Activated T-cell treated with anti-CD3 and anti-CD28 coated beads, Interleukin-2, amount 50 U/mL, for 4 hours (primary cell): Measurements from ENCODE around the gene ABR. TPM values are rescaled to one million over a fixed set of nuclear protein-coding genes. Genes with fewer than 3 reads are reported as not detected.

Experiments used
- ATAC-seq, 2 donors: fragments of 200-7000 bp; cut with Tn5 transposase; one replicate each; pipeline ENCODE4 v1.10.0; 2021
- DNase-seq: peaks from one replicate; pipeline ENCODE4 v3.0.0-alpha.2; 2020
- H3K27me3 Mint-ChIP-seq: one replicate; pipeline ENCODE4 v1.8.0; 2021; ENCODE audit warnings: low read depth, mixed read lengths
- H3K36me3 Mint-ChIP-seq: one replicate; pipeline ENCODE4 v1.8.0; 2022; ENCODE audit warnings: mixed read lengths; ENCODE audit not compliant: insufficient read depth
- H3K4me1 Mint-ChIP-seq: one replicate; pipeline ENCODE4 v1.8.0; 2021; ENCODE audit warnings: low read depth, mixed read lengths
- H3K4me3 Mint-ChIP-seq: one replicate; pipeline ENCODE4 v1.8.0; 2021; ENCODE audit warnings: mild to moderate bottlenecking, moderate library complexity, mixed read lengths
- H3K9me3 Mint-ChIP-seq: one replicate; pipeline ENCODE4 v1.8.0; 2021; ENCODE audit warnings: mixed read lengths
- total RNA-seq, 3 donors: library from RNA; stranded (reverse); gene quantifications; one replicate each; pipeline ENCODE4 v1.2.1, GENCODE V29; 2021

Gene ABR
- total RNA-seq, 3 donors from 2014 or later: 41.0 to 44.7 (median 43.3) TPM

DNA sequence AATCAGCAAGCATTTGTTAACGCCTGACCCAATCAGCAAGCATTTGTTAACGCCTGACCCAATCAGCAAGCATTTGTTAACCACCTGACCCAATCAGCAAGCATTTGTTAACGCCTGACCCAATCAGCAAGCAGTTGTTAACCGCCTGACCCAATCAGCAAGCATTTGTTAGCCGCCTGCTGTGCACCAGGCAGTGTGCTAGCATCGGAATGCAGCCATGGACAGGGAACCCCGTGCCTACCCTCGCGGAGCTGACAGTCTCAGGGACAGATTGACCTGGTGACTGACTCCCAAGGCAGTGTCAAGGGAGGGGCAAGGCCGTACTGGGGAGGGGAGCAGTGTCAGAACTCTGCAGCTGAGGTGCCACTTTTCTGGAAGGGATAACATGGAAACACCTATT lies 66.9 kb downstream of the ABR start:
- no peak overlapping the region for H3K4me3 Mint-ChIP-seq
- no peaks in the 10 kb centered on the region for H3K36me3 Mint-ChIP-seq
- ATAC-seq: no peak
- H3K4me1 Mint-ChIP-seq: peaks cover 40% of the 10 kb centered on the region
- H3K27me3 Mint-ChIP-seq: no peaks in the 10 kb centered on the region
- no peak for DNase-seq
- no peaks in the 10 kb centered on the region for H3K9me3 Mint-ChIP-seq

GRCh38 chr17:1111599-1112443 lies 68.0 kb downstream of the ABR start:
- H3K4me3 Mint-ChIP-seq: peak overlapping the region; percentile 59
- DNase-seq (no peak), ATAC-seq (no peak)
- no peaks in the 10 kb centered on the region for H3K9me3 Mint-ChIP-seq
- no peaks in the 10 kb centered on the region for H3K27me3 Mint-ChIP-seq
- peaks cover 50% of the 10 kb centered on the region for H3K4me1 Mint-ChIP-seq
- H3K36me3 Mint-ChIP-seq: peaks cover under 1% of the 10 kb centered on the region

- no peaks in the 10 kb centered on the region for H3K9me3 Mint-ChIP-seq
- peak overlapping the region; percentile 59 for H3K4me3 Mint-ChIP-seq
- H3K4me1 Mint-ChIP-seq: peaks cover 52% of the 10 kb centered on the region
- H3K27me3 Mint-ChIP-seq: no peaks in the 10 kb centered on the region
- peaks cover 3% of the 10 kb centered on the region for H3K36me3 Mint-ChIP-seq
- no peak for DNase-seq
- ATAC-seq: peak in 1 of 2 donors; percentile 8
Observed at GRCh38 chr17:1110862-1111598, 68.8 kb downstream of the ABR start.

- Mint-ChIP-seq H3K9me3 (no peaks in the 10 kb centered on the region), H3K4me3 (peak overlapping the region; percentile 70), H3K27me3 (no peaks in the 10 kb centered on the region), H3K36me3 (peaks cover 5% of the 10 kb centered on the region), H3K4me1 (peaks cover 54% of the 10 kb centered on the region)
- DNase-seq (no peak), ATAC-seq (no peak)
Observed at GRCh38 chr17:1110541-1110861, 69.3 kb downstream of the ABR start.

GRCh38 chr17:1109606-1110540 lies 69.9 kb downstream of the ABR start:
- H3K27me3 Mint-ChIP-seq: no peaks in the 10 kb centered on the region
- peak; percentile 44 to 47 for ATAC-seq
- H3K9me3 Mint-ChIP-seq: no peaks in the 10 kb centered on the region
- H3K4me1 Mint-ChIP-seq: peaks cover 48% of the 10 kb centered on the region
- H3K36me3 Mint-ChIP-seq: peaks cover 5% of the 10 kb centered on the region
- peak; percentile 34 for DNase-seq
- peak overlapping the region; percentile 70 for H3K4me3 Mint-ChIP-seq

DNA sequence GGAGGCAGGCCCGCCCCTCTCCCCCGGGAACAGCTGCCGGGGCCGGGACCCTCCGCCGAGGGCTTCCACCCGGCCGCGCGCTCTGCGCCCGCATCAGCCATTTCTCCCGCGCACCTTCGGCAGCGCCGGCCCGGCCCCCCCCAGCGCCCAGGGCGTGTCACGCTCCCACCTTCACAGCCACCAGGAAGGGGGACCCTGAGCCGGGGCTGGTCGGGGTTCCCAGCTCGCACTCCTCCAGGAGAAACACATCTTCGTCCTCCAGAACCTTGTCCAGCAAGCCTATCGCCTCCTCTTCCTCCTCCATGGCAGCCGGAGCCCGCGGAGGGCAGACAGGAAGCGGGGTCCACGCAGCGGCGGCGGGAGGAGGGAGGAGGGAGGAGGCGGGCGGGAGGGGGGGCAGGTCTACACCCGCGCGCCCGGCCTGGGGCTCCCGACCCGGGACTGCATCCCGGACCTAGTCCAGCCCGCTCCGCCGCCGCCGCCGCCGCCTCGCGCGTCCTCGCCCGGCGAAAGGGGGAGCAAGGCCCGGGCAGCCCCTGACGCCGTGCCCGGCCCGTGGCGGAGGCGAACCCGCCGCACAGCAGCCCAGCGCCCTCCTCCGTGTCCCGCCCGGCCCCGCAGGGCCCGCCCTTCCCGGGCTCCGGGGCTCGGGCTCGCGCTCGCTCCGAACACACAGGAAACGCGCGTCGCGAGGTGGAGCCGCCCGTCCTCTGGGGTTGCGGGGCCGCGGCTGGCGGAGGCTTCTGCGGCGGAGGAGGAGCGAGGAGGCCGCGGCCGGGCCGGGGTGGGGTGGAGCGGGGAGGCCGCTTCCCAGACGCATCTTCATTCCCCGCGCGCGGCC lies 70.8 kb downstream of the ABR start:
- peak; percentile 52 for DNase-seq
- Mint-ChIP-seq H3K4me1 (peaks cover 43% of the 10 kb centered on the region), H3K4me3 (peak overlapping the region; percentile 84), H3K36me3 (peaks cover 5% of the 10 kb centered on the region), H3K27me3 (no peaks in the 10 kb centered on the region), H3K9me3 (no peaks in the 10 kb centered on the region)
- ATAC-seq: peak; percentile 83

DNA sequence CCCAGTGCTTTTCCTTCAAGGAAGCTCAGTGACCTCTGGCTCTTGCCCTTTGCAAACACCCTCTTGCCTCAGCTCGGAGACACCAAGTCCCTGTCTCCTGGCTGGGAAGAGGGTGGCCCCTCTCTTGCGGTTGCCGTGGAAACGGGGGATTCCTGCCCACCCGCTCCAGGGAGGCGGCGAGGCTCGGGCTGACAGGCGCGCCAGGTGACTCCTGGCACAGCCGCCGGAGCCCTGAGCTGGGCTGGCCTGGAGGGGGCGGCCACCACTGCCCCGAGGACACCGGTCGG lies 71.4 kb downstream of the ABR start:
- DNase-seq (no peak), ATAC-seq (no peak)
- no peaks in the 10 kb centered on the region for H3K9me3 Mint-ChIP-seq
- H3K36me3 Mint-ChIP-seq: peaks cover 5% of the 10 kb centered on the region
- H3K4me1 Mint-ChIP-seq: peaks cover 43% of the 10 kb centered on the region
- H3K27me3 Mint-ChIP-seq: no peaks in the 10 kb centered on the region
- H3K4me3 Mint-ChIP-seq: peak overlapping the region; percentile 78

- Mint-ChIP-seq H3K4me1 (peaks cover 43% of the 10 kb centered on the region), H3K27me3 (no peaks in the 10 kb centered on the region), H3K36me3 (peaks cover 5% of the 10 kb centered on the region), H3K4me3 (peak overlapping the region; percentile 78), H3K9me3 (no peaks in the 10 kb centered on the region)
- no peak for DNase-seq
- ATAC-seq: no peak
Observed at GRCh38 chr17:1107777-1108477, 71.9 kb downstream of the ABR start.

- peaks cover 43% of the 10 kb centered on the region for H3K4me1 Mint-ChIP-seq
- no peak for DNase-seq
- H3K27me3 Mint-ChIP-seq: no peaks in the 10 kb centered on the region
- peaks cover 5% of the 10 kb centered on the region for H3K36me3 Mint-ChIP-seq
- no peaks in the 10 kb centered on the region for H3K9me3 Mint-ChIP-seq
- ATAC-seq: no peak
- peak overlapping the region; percentile 78 for H3K4me3 Mint-ChIP-seq
Observed at GRCh38 chr17:1107083-1107776, 72.6 kb downstream of the ABR start.

DNA sequence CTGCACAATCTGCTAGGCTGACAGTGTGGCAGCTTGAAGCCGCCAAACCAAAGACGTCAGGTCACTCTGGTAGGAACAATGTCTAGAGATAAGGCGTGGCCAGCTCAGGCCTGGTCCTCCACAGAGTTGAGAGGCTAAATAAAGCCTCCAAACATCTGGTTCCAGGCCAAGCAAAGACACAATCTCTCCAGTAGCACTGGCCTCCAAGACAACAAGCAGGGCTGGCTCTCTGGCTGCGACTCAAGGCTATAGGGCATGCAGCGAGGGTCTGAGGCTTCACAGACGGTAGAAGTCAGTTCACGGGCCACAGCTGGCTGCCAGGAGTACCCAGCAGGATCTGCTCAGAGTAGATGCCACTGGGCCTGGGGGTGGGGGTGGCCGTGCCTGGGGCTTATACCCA lies 75.6 kb downstream of the ABR start:
- Mint-ChIP-seq H3K27me3 (no peaks in the 10 kb centered on the region), H3K36me3 (peaks cover 13% of the 10 kb centered on the region), H3K9me3 (no peaks in the 10 kb centered on the region), H3K4me3 (no peak overlapping the region), H3K4me1 (peaks cover 25% of the 10 kb centered on the region)
- no peak for DNase-seq
- no peak for ATAC-seq

- DNase-seq (no peak), ATAC-seq (no peak)
- H3K4me1 Mint-ChIP-seq: peaks cover 26% of the 10 kb centered on the region
Observed at GRCh38 chr17:1100382-1100781, 79.4 kb downstream of the ABR start.

DNA sequence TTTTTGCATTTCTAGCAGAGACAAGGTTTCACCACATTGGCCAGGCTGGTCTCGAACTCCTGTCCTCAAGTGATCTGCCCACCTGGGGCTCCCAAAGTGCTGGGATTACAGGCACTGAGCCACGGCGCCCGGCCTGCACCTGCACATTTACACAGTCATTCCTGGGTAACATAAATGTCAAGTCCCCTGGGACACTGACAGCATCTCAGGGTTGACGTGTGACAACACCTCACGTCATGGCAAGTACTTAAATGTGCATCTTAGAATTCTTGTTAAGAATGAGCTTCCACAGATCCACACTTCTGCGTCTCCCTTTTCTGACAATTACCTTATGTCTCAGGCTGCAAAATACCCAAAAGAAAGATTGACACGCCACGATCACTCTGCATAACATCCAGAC lies 80.5 kb downstream of the ABR start:
- Mint-ChIP-seq H3K27me3 (no peaks in the 10 kb centered on the region), H3K9me3 (no peaks in the 10 kb centered on the region), H3K4me3 (no peak overlapping the region), H3K4me1 (peaks cover 26% of the 10 kb centered on the region), H3K36me3 (peaks cover 16% of the 10 kb centered on the region)
- ATAC-seq (no peak), DNase-seq (no peak)

More at GRCh38 chr17:1100382-1100781, 79.4 kb downstream of the ABR start:
- H3K4me3 Mint-ChIP-seq: no peak overlapping the region
- no peaks in the 10 kb centered on the region for H3K9me3 Mint-ChIP-seq
- H3K27me3 Mint-ChIP-seq: no peaks in the 10 kb centered on the region
- peaks cover 11% of the 10 kb centered on the region for H3K36me3 Mint-ChIP-seq
